ENCODE data around the gene NAPA. TPM values are rescaled to one million over a fixed set of nuclear protein-coding genes. Genes with fewer than 3 reads are reported as not detected.

The NAPA gene
- total RNA-seq, 4 donors from 2014 or later: 127 to 272 (median 212) TPM

- TF ChIP-seq POLR2A (IDR thresholded peaks at IDR 0.05): no peak
- Histone ChIP-seq H3K4me1 (no peaks in the 10 kb centered on the region), H3K27ac (no peak overlapping the region), H3K36me3 (no peaks in the 10 kb centered on the region), H3K27me3 (peaks cover 22 to 32% (median 28%) of the 10 kb centered on the region in 3 donors), H3K9me3 (no peaks in the 10 kb centered on the region), H3K4me3 (no peak overlapping the region)
- ATAC-seq: no peak
- intact Hi-C loops (cut with DNase I; ENCODE audit: low total_unique reads): no loop called here
- DNase-seq: no peak
- in situ Hi-C loops (cut with MboI; ENCODE audit: low sequenced_read_pairs in 4 of 4): no loop called here
Measured at GRCh38 chr19:47475465-47475864, 39.4 kb downstream of the NAPA start.

DNA sequence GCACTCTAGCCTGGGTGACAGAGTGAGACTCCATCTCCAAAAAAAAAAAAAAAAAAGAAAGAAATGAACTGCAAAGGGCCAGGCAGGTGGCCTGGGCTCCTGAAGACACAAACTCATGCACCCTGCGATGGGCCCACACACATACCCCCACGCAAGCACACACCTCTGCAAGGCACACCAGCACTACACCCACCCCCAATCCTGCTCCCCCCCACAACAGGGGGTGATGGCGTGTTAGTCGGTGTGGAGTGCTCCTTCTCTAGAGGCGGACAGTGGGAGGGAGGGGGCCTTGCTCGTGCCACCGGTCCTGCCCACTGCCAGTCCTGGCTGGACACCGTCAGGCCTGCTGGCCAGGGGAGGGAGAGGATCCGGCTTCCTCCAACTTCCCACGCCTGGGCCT, 41.5 kb downstream of the NAPA start:
- Histone ChIP-seq H3K4me3 (no peak overlapping the region), H3K36me3 (no peaks in the 10 kb centered on the region), H3K9me3 (no peaks in the 10 kb centered on the region), H3K27ac (no peak overlapping the region), H3K27me3 (peaks cover 41 to 49% (median 47%) of the 10 kb centered on the region in 3 donors), H3K4me1 (no peaks in the 10 kb centered on the region)
- DNase-seq: no peak
- TF ChIP-seq POLR2A (IDR thresholded peaks at IDR 0.05) (no peak), CTCF (IDR thresholded peaks at IDR 0.05 in 4 of 5, conservative IDR thresholded peaks at IDR 0.05 in 1 of 5) (no peak)
- no peak for ATAC-seq
- in situ Hi-C loops (cut with MboI; ENCODE audit: low sequenced_read_pairs in 4 of 4): no loop called here
- intact Hi-C loops (cut with DNase I; ENCODE audit: low total_unique reads): no loop called here

DNA sequence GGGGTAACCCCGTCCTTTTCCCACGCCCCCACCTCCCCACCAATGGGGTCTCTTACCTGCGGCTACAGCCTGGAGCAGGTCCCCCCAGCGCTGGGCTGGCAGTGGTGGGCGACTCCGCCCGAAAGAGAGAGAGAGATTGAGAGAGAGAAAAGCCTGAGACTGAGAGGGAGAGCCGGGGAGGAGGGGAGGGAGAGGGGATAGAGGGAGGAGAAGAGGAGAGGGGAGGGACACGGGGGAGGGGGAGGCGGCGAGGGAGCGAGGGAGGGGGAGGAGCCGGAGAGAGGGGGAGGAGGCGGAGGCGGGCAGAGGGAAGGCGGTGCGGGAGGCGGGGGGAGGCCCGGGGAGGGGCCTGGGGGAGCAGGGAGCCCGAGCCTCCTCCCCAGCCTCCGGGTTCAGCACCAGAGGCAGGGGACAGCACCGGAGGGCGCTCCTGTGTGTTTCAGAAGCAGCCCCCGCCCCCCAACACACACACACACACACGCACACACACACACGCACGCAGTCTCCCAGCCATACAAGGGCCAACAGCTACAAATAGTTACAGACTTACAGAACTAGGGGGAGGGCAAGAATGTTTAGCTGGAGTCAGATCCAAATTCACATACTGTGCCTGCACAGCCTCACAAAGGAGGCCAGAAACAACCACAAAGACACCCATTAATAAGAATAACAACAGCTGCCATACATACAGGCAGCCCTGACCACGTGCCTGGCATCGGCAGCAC, 43.0 kb downstream of the NAPA start, which contains the start of gene SLC8A2:
Gene SLC8A2, minus strand, starts transcription at position 161 of the 725 bp plus-strand sequence. CDS start 5,490 bp downstream, outside the sequence.
- ATAC-seq (no peak), DNase-seq (no peak)
- intact Hi-C loops (cut with DNase I; ENCODE audit: low total_unique reads): no loop called here
- H3K27ac ChIP-seq: no peak within 1 kb of the TSS
- TF ChIP-seq POLR2A (IDR thresholded peaks at IDR 0.05) (no peak), CTCF (IDR thresholded peaks at IDR 0.05 in 4 of 5, conservative IDR thresholded peaks at IDR 0.05 in 1 of 5) (no peak)
- no peaks in the 10 kb centered on the region for H3K36me3 ChIP-seq
- H3K27me3 ChIP-seq: peaks cover 41 to 57% (median 49%) of the 10 kb centered on the region in 3 donors
- in situ Hi-C loops (cut with MboI; ENCODE audit: low sequenced_read_pairs in 4 of 4): no loop called here
- no peaks in the 10 kb centered on the region for H3K9me3 ChIP-seq
- no peaks in the 10 kb centered on the region for H3K4me1 ChIP-seq
- no peak within 1 kb of the TSS for H3K4me3 ChIP-seq

DNA sequence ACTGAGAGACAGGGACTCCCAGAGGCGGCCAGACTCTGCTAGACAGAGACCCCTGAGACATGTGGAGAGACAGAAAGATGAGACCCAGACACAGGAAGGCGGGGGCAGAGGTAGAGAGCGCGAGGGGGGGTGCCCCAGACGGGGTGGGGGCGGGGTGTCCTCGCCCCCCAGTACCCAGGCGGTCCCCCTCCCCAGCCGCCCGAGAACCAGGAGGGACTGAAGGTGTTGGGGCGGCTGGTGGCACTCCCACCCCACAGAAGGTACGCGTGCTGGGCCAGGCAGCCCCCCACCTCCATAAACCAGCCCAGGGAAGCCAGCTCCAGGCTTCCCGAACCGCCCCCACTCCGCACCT, 43.5 kb downstream of the NAPA start:
- Histone ChIP-seq H3K36me3 (no peaks in the 10 kb centered on the region), H3K9me3 (no peaks in the 10 kb centered on the region), H3K4me1 (no peaks in the 10 kb centered on the region), H3K27me3 (peaks cover 41 to 61% (median 49%) of the 10 kb centered on the region in 3 donors), H3K27ac (no peak overlapping the region), H3K4me3 (no peak overlapping the region)
- DNase-seq (no peak), ATAC-seq (no peak)
- TF ChIP-seq CTCF (IDR thresholded peaks at IDR 0.05 in 4 of 5, conservative IDR thresholded peaks at IDR 0.05 in 1 of 5): no peak
- no peak for TF ChIP-seq POLR2A (IDR thresholded peaks at IDR 0.05)
- in situ Hi-C loops (cut with MboI; ENCODE audit: low sequenced_read_pairs in 4 of 4): no loop called here
- intact Hi-C loops (cut with DNase I; ENCODE audit: low total_unique reads): no loop called here

GRCh38 chr19:47470447-47471195, 44.2 kb downstream of the NAPA start:
- Histone ChIP-seq H3K36me3 (no peaks in the 10 kb centered on the region), H3K4me3 (no peak overlapping the region), H3K4me1 (no peaks in the 10 kb centered on the region), H3K27me3 (peaks cover 41 to 64% (median 49%) of the 10 kb centered on the region in 3 donors), H3K27ac (no peak overlapping the region), H3K9me3 (no peaks in the 10 kb centered on the region)
- DNase-seq: no peak
- in situ Hi-C loops (cut with MboI; ENCODE audit: low sequenced_read_pairs in 4 of 4) (no loop called here), intact Hi-C loops (cut with DNase I; ENCODE audit: low total_unique reads) (no loop called here)
- no peak for ATAC-seq
- no peak for TF ChIP-seq POLR2A (IDR thresholded peaks at IDR 0.05)
- TF ChIP-seq CTCF (IDR thresholded peaks at IDR 0.05 in 4 of 5, conservative IDR thresholded peaks at IDR 0.05 in 1 of 5): no peak
